H1 (cell line): Measurements from ENCODE around the gene SERPINE2. TPM values are rescaled to one million over a fixed set of nuclear protein-coding genes. Genes with fewer than 3 reads are reported as not detected.

Experiments
- CTCF ChIA-PET: fragments of 300-600 bp; sonication (Branson Sonifier 250); formaldehyde crosslinking; loops from one replicate; lab custom pipeline; 2021; ENCODE audit not compliant: partially characterized antibody; lab: Charles Lee
- POLR2A ChIA-PET: fragments of 300-600 bp; sonication (Branson Sonifier 250); formaldehyde crosslinking; loops from one replicate; lab custom pipeline; 2021; ENCODE audit warnings: inconsistent platforms; ENCODE audit not compliant: partially characterized antibody; lab: Charles Lee
- DNase-seq, 2 experiments: peaks; one replicate each; pipeline versions ENCODE4 v3.0.0 to v3.0.0-alpha.2; 2010 to 2022; ENCODE audit warnings: low spot score in 2 of 2, low read depth in 1 of 2, mixed read lengths in 1 of 2
- FAIRE-seq: peaks from 2 replicates; lab custom pipeline; 2011; peaks lifted over from hg19 to GRCh38; lab: Jason Lieb, UNC
- H2AFZ ChIP-seq: 2 replicates; pipeline ENCODE4 v1.8.1; 2012; ENCODE audit warnings: low read length, inconsistent platforms
- H2AK5ac ChIP-seq: 2 replicates; pipeline ENCODE4 v1.6.1; 2013; ENCODE audit warnings: low read depth, low read length
- H2BK120ac ChIP-seq: replicated peaks from 2 replicates; pipeline ENCODE3; 2013; ENCODE audit warnings: low read depth, low read length, inconsistent platforms
- H2BK12ac ChIP-seq: 2 replicates; pipeline ENCODE4 v1.6.1; 2013; ENCODE audit warnings: low read depth, low read length
- H2BK15ac ChIP-seq: 2 replicates; pipeline ENCODE4 v1.6.1; 2013; ENCODE audit warnings: low read length
- H2BK20ac ChIP-seq: 2 replicates; pipeline ENCODE4 v1.6.1; 2013; ENCODE audit warnings: low read length
- H2BK5ac ChIP-seq: 2 replicates; pipeline ENCODE4 v1.6.1; 2013; ENCODE audit warnings: low read depth, low read length
- H3K14ac ChIP-seq: 2 replicates; pipeline ENCODE4 v1.6.1; 2013; ENCODE audit warnings: inconsistent platforms; ENCODE audit not compliant: insufficient read length
- H3K18ac ChIP-seq: 2 replicates; pipeline ENCODE4 v1.6.1; 2013; ENCODE audit warnings: low read length; ENCODE audit errors: extremely low read depth
- H3K23ac ChIP-seq: 2 replicates; pipeline ENCODE4 v1.6.1; 2013; ENCODE audit warnings: inconsistent platforms; ENCODE audit not compliant: insufficient read length
- H3K23me2 ChIP-seq: 2 replicates; pipeline ENCODE4 v1.6.1; 2013; ENCODE audit warnings: low read depth, low read length
- H3K27ac ChIP-seq: 2 replicates; pipeline ENCODE4 v1.6.1; 2011; ENCODE audit warnings: low read depth, low read length, inconsistent platforms
- H3K27me3 ChIP-seq, 4 experiments: replicated peaks in 1 of 4; 1 replicate in 1 of 4; 2 replicates in 3 of 4; pipeline versions ENCODE4 v1.6.1 to v1.8.1; 2011 to 2013; ENCODE audit warnings: low read length in 3 of 4, mild to moderate bottlenecking in 3 of 4, inconsistent platforms in 2 of 4, mixed read lengths in 2 of 4, moderate library complexity in 1 of 4; ENCODE audit not compliant: control insufficient read depth in 3 of 4, insufficient read depth in 3 of 4; ENCODE audit errors: extremely low read depth in 1 of 4
- H3K36me3 ChIP-seq, 4 experiments: 2 replicates each; pipeline versions ENCODE4 v1.6.1 to v1.8.1; 2011 to 2013; ENCODE audit warnings: mild to moderate bottlenecking in 4 of 4, low read length in 3 of 4, moderate library complexity in 2 of 4, control low read depth in 1 of 4, inconsistent platforms in 1 of 4; ENCODE audit not compliant: insufficient read depth in 4 of 4, control insufficient read depth in 2 of 4
- H3K4ac ChIP-seq: replicated peaks from 2 replicates; pipeline ENCODE3; 2013; ENCODE audit warnings: low read length, low read depth, mixed read lengths, inconsistent platforms; ENCODE audit not compliant: insufficient read length
- H3K4me1 ChIP-seq, 4 experiments: replicated peaks in 1 of 4; 1 replicate in 1 of 4; 2 replicates in 3 of 4; pipeline versions ENCODE4 v1.6.1 to v1.8.1; 2011 to 2013; ENCODE audit warnings: low read length in 3 of 4, inconsistent platforms in 2 of 4, mixed read lengths in 1 of 4; ENCODE audit not compliant: insufficient read depth in 4 of 4, control insufficient read depth in 3 of 4
- H3K4me2 ChIP-seq, 2 experiments: 2 replicates each; pipeline versions ENCODE4 v1.6.1 to v1.8.1; 2011 to 2013; ENCODE audit warnings: low read depth in 2 of 2, low read length in 2 of 2, control low read depth in 1 of 2, inconsistent platforms in 1 of 2, mild to moderate bottlenecking in 1 of 2; ENCODE audit not compliant: insufficient read depth in 1 of 2
- H3K4me3 ChIP-seq, 4 experiments: fragments of 200-600, 300-600 bp in 1 of 4; sonication (generic), shearing (Covaris generic), sonication (Bioruptor Twin) in 1 of 4; 2 replicates each; pipeline versions ENCODE4 v1.5.1 to v1.8.1; 2011 to 2016; ENCODE audit warnings: low read length in 4 of 4, low read depth in 3 of 4, control low read depth in 2 of 4, inconsistent platforms in 2 of 4, mild to moderate bottlenecking in 2 of 4, mixed read lengths in 1 of 4, moderate library complexity in 1 of 4; ENCODE audit not compliant: insufficient read depth in 2 of 4; ENCODE audit errors: extremely low read depth in 1 of 4
- H3K56ac ChIP-seq: replicated peaks from 2 replicates; pipeline ENCODE3; 2013; ENCODE audit warnings: low read depth, mild to moderate bottlenecking, mixed read lengths, low read length, inconsistent platforms; ENCODE audit not compliant: insufficient read length
- H3K79me1 ChIP-seq: 2 replicates; pipeline ENCODE4 v1.6.1; 2013; ENCODE audit warnings: low read depth, low read length, control low read depth
- H3K79me2 ChIP-seq, 2 experiments: 2 replicates each; pipeline versions ENCODE4 v1.6.1 to v1.8.1; 2012 to 2013; ENCODE audit warnings: low read length in 2 of 2, mild to moderate bottlenecking in 2 of 2, inconsistent platforms in 1 of 2; ENCODE audit not compliant: insufficient read depth in 2 of 2, control insufficient read depth in 1 of 2
- H3K9ac ChIP-seq, 4 experiments: replicated peaks in 1 of 4; 1 replicate in 1 of 4; 2 replicates in 3 of 4; pipeline versions ENCODE4 v1.6.1 to v1.8.1; 2011 to 2013; ENCODE audit warnings: low read depth in 3 of 4, low read length in 3 of 4, control low read depth in 2 of 4, mild to moderate bottlenecking in 2 of 4, moderate library complexity in 2 of 4, inconsistent platforms in 1 of 4; ENCODE audit errors: extremely low read depth in 1 of 4
- H3K9me3 ChIP-seq, 2 experiments: 2 replicates each; pipeline versions ENCODE4 v1.6.1 to v1.8.1; 2012 to 2013; ENCODE audit warnings: mild to moderate bottlenecking in 2 of 2, moderate library complexity in 2 of 2, control low read depth in 1 of 2, inconsistent platforms in 1 of 2, low read depth in 1 of 2, low read length in 1 of 2, mixed read lengths in 1 of 2; ENCODE audit not compliant: insufficient read depth in 2 of 2
- H4K20me1 ChIP-seq, 2 experiments: replicated peaks in 1 of 2; 2 replicates each; pipeline versions ENCODE3 to v1.8.1; 2011 to 2013; ENCODE audit warnings: inconsistent platforms in 2 of 2, low read length in 2 of 2, mild to moderate bottlenecking in 1 of 2; ENCODE audit not compliant: insufficient read depth in 2 of 2, control insufficient read depth in 1 of 2
- H4K5ac ChIP-seq: 2 replicates; pipeline ENCODE4 v1.6.1; 2013; ENCODE audit warnings: low read length, low read depth, mixed read lengths, inconsistent platforms; ENCODE audit not compliant: insufficient read length
- H4K8ac ChIP-seq: 2 replicates; pipeline ENCODE4 v1.8.0; 2013; ENCODE audit warnings: mild to moderate bottlenecking, moderate library complexity, low read length, inconsistent platforms; ENCODE audit not compliant: insufficient read depth; ENCODE audit errors: extremely low read depth
- H4K91ac ChIP-seq: replicated peaks from 2 replicates; pipeline ENCODE3; 2013; ENCODE audit warnings: low read length, mixed read lengths, inconsistent platforms; ENCODE audit not compliant: insufficient read length
- ATF2 ChIP-seq: IDR thresholded peaks from 2 replicates; pipeline ENCODE4 v1.6.1; 2012; ENCODE audit warnings: low read length, inconsistent platforms
- BACH1 ChIP-seq: IDR thresholded peaks from 2 replicates; pipeline ENCODE4 v1.6.1; 2012; ENCODE audit warnings: low read length, improper control_type of control experiment
- BRCA1 ChIP-seq: IDR thresholded peaks from 2 replicates; pipeline ENCODE4 v1.6.1; 2012; ENCODE audit warnings: low read depth, low read length, improper control_type of control experiment
- CBX5 ChIP-seq: fragments of 300-800, 300-1000 bp; sonication (generic); IDR thresholded peaks from 2 replicates; pipeline ENCODE4 v1.7.1; 2016; ENCODE audit warnings: antibody characterized with exemption, low read length, low read depth
- CEBPB ChIP-seq: IDR thresholded peaks from 2 replicates; pipeline ENCODE4 v1.6.1; 2012; ENCODE audit warnings: low read depth, low read length
- EGR1 ChIP-seq: IDR thresholded peaks from 2 replicates; pipeline ENCODE4 v1.6.1; 2011; ENCODE audit warnings: low read depth, low read length, borderline replicate concordance
- HDAC2 ChIP-seq, 2 experiments: fragments of 300-600 bp in 1 of 2; sonication (generic) in 1 of 2; IDR thresholded peaks; 2 replicates each; pipeline ENCODE4 v1.6.1; 2011 to 2012; ENCODE audit warnings: low read depth in 2 of 2, low read length in 2 of 2, mild to moderate bottlenecking in 2 of 2, moderate library complexity in 2 of 2, borderline replicate concordance in 1 of 2, inconsistent platforms in 1 of 2
- KDM1A ChIP-seq: fragments of 200-600, 300-600 bp; sonication (generic); IDR thresholded peaks from 2 replicates; pipeline ENCODE4 v1.7.1; 2016; ENCODE audit warnings: mild to moderate bottlenecking, low read length, borderline replicate concordance
- KDM5A ChIP-seq: fragments of 200-600 bp; IDR thresholded peaks from 2 replicates; pipeline ENCODE4 v1.7.1; 2012; ENCODE audit warnings: mild to moderate bottlenecking, low read length, inconsistent platforms, mixed read lengths
- SIX5 ChIP-seq: IDR thresholded peaks from 2 replicates; pipeline ENCODE4 v1.6.1; 2011; ENCODE audit warnings: mild to moderate bottlenecking, low read depth, low read length
- SUZ12 ChIP-seq: fragments of 200-600 bp; sonication (generic); IDR thresholded peaks from 2 replicates; pipeline ENCODE4 v1.6.1; 2012; ENCODE audit warnings: mild to moderate bottlenecking, inconsistent platforms, low read length, moderate library complexity, mixed read lengths
- USF2 ChIP-seq: IDR thresholded peaks from 2 replicates; pipeline ENCODE4 v1.6.1; 2011; ENCODE audit warnings: low read length, improper control_type of control experiment
- WGBS, 2 experiments: shearing (Covaris generic) in 1 of 2; methylation state at CpG; one replicate each; pipeline versions ENCODE4 v1.1.6 to v1.1.7; 2013 to 2015; ENCODE audit warnings: low lambda C conversion rate in 2 of 2, mixed read lengths in 2 of 2, inconsistent platforms in 1 of 2, low coverage in 1 of 2, missing lambda C conversion rate in 1 of 2; ENCODE audit not compliant: insufficient replicate concordance in 2 of 2, insufficient coverage in 1 of 2, insufficient read length in 1 of 2; ENCODE audit errors: extremely low coverage in 1 of 2, missing lambda C conversion rate in 1 of 2; 5-methylcytosine and 5-hydroxymethylcytosine counted together
- polyA plus RNA-seq, 7 experiments: library from polyadenylated mRNA; depleted of rRNA in 3 of 7; stranded (reverse) in 5 of 7; unstranded in 2 of 7; fragments of >200 nt in 5 of 7; fragments of 200-250 nt in 2 of 7; gene quantifications; 1 replicate in 5 of 7; 2 replicates in 1 of 7; 4 replicates in 1 of 7; pipeline versions ENCODE4 v1.2.1 to v1.2.3, GENCODE V29; 2011 to 2013; ENCODE audit warnings: missing spikeins in 2 of 7, mixed read lengths in 2 of 7
- total RNA-seq: library from RNA; stranded (reverse); fragmentation: NEBNext Ultra II Directional; extraction: Animal tissue kit (Norgen Biotek cat#: 25700); gene quantifications from 2 replicates; pipeline ENCODE4 v1.2.1, GENCODE V29; 2021

The SERPINE2 gene
- total and polyA plus RNA-seq, 2 of the 8 experiments (the other 6 are each of a cell fraction or from before 2014, with no cell fraction given) = 26.2 to 76.0 TPM

- Histone ChIP-seq H2AK5ac (no peak overlapping the region), H4K20me1 (no peaks in the 10 kb centered on the region), H3K4me1 (no peaks in the 10 kb centered on the region; a peak in 1 of 7 replicates), H3K23me2 (no peaks in the 10 kb centered on the region; the same call in 1 of the 2 replicates), H3K79me1 (no peaks in the 10 kb centered on the region), H3K18ac (no peak overlapping the region), H2BK5ac (no peak overlapping the region), H3K14ac (no peak overlapping the region), H3K4me2 (no peak overlapping the region), H3K79me2 (no peaks in the 10 kb centered on the region), H3K9me3 (no peaks in the 10 kb centered on the region), H3K36me3 (no peaks in the 10 kb centered on the region), H2BK12ac (no peak overlapping the region), H3K4ac (no peak overlapping the region), H4K5ac (no peak overlapping the region), H2AFZ (no peak overlapping the region), H2BK120ac (no peak overlapping the region), H2BK20ac (no peak overlapping the region), H3K56ac (no peak overlapping the region), H3K23ac (no peak overlapping the region), H4K8ac (no peak overlapping the region), H3K27me3 (no peaks in the 10 kb centered on the region), H2BK15ac (no peak overlapping the region), H3K27ac (no peak overlapping the region), H3K9ac (no peak overlapping the region), H3K4me3 (no peak overlapping the region), H4K91ac (no peak overlapping the region)
- ChIA-PET POLR2A (no interaction called here), CTCF (interaction anchor here (1.4 to 1.5 kb wide), 2 partner anchors 92 to 115 kb away, joined by 3 to 8 read pairs; no protein-coding TSS in a partner anchor)
- DNase-seq = no peak
- FAIRE-seq = no peak
- whole genome bisulfite sequencing, 2 experiments = 89% methylated on average over 3 of the region's 3 CpGs; no CpG with 5 or more reads in 1 of the 2 experiments
- TF ChIP-seq EGR1 (no peak), USF2 (no peak), CEBPB (no peak), KDM5A (no peak), SIX5 (no peak), KDM1A (no peak), CBX5 (no peak), SUZ12 (no peak), BRCA1 (no peak), ATF2 (no peak), HDAC2 (IDR thresholded peaks at IDR 0.05; ENCODE audit: borderline replicate concordance in 1 of 2, low read depth in 2 of 2, low read length in 2 of 2) (no peak), BACH1 (no peak)
Measured at GRCh38 chr2:224085811-224086210, 46.7 kb upstream of the SERPINE2 start.
